HL-60 (cell line): Measurements from ENCODE around the gene DNAJC17.

Experiments used
- DNase-seq, 2 experiments: peaks; one replicate each; pipeline ENCODE4 v3.0.0-alpha.2; 2010 to 2020; ENCODE audit warnings: low read depth in 1 of 2, low spot score in 1 of 2
- H3K27ac ChIP-seq: fragments of 250-450 bp; sonication (Bioruptor Pico); replicated peaks from 2 replicates; pipeline ENCODE4 v1.5.1; 2020; ENCODE audit warnings: mild to moderate bottlenecking, moderate library complexity
- H3K27me3 ChIP-seq: fragments of 250-450 bp; sonication (Bioruptor Pico); 2 replicates; pipeline ENCODE4 v1.5.1; 2021; ENCODE audit warnings: mild to moderate bottlenecking, moderate library complexity; ENCODE audit not compliant: insufficient read depth, poor library complexity, severe bottlenecking
- H3K4me3 ChIP-seq: replicated peaks from 2 replicates; pipeline ENCODE4 v1.5.1; 2011; ENCODE audit warnings: mild to moderate bottlenecking, control low read depth, low read length; ENCODE audit not compliant: insufficient read depth
- CTCF ChIP-seq: IDR thresholded peaks from one replicate; pipeline ENCODE4 v1.5.1; 2011; ENCODE audit warnings: low read length, control low read depth, inconsistent platforms; ENCODE audit not compliant: insufficient read depth
- GABPA ChIP-seq: IDR thresholded peaks from 2 replicates; pipeline ENCODE4 v1.6.1; 2012; ENCODE audit warnings: low read depth
- POLR2AphosphoS5 ChIP-seq: IDR thresholded peaks from 2 replicates; pipeline ENCODE4 v1.6.1; 2012; ENCODE audit warnings: low read depth
- REST ChIP-seq: IDR thresholded peaks from 2 replicates; pipeline ENCODE4 v1.6.1; 2012; ENCODE audit warnings: low read depth; ENCODE audit not compliant: insufficient replicate concordance
- SPI1 ChIP-seq: IDR thresholded peaks from 2 replicates; pipeline ENCODE4 v1.6.1; 2012; ENCODE audit warnings: low read depth, mild to moderate bottlenecking, borderline replicate concordance

Gene DNAJC17

GRCh38 chr15:40722934-40723333 lies 84.3 kb downstream of the DNAJC17 start:
- H3K4me3 ChIP-seq: no peak overlapping the region
- DNase-seq: no peak
- TF ChIP-seq SPI1 (no peak), REST (no peak), GABPA (no peak), POLR2AphosphoS5 (no peak), CTCF (no peak)
- no peaks in the 10 kb centered on the region for H3K27me3 ChIP-seq
- H3K27ac ChIP-seq: no peak overlapping the region

- no peak for DNase-seq
- Histone ChIP-seq H3K27me3 (no peaks in the 10 kb centered on the region), H3K27ac (no peak overlapping the region), H3K4me3 (no peak overlapping the region)
- no peak for TF ChIP-seq GABPA
- TF ChIP-seq REST: no peak
- no peak for TF ChIP-seq SPI1
- no peak for TF ChIP-seq CTCF
- no peak for TF ChIP-seq POLR2AphosphoS5
Observed at GRCh38 chr15:40722354-40722753, 84.9 kb downstream of the DNAJC17 start.

GRCh38 chr15:40721701-40722100 lies 85.6 kb downstream of the DNAJC17 start:
- H3K27me3 ChIP-seq: no peaks in the 10 kb centered on the region
- no peak overlapping the region for H3K4me3 ChIP-seq
- no peak overlapping the region for H3K27ac ChIP-seq
- TF ChIP-seq POLR2AphosphoS5 (no peak), GABPA (no peak), SPI1 (no peak), CTCF (no peak), REST (no peak)
- no peak for DNase-seq
